Activated T-cell treated with anti-CD3 and anti-CD28 coated beads, Interleukin-2, amount 50 U/mL, for 4 hours (primary cell): Measurements from ENCODE around the gene CHMP2B. TPM values are rescaled to one million over a fixed set of nuclear protein-coding genes. Genes with fewer than 3 reads are reported as not detected.

ENCODE experiments used
- total RNA-seq, 3 donors: library from RNA; stranded (reverse); gene quantifications; one replicate each; pipeline ENCODE4 v1.2.1, GENCODE V29; 2021

Gene CHMP2B
- total RNA-seq, 3 donors from 2014 or later: 32.4 to 40.0 (median 38.1) TPM

Other genes starting within 250 kb of the CHMP2B start
- under 1 TPM in 2 of 3 donors, not detected in 1; 0.05 to 0.14 TPM for gene VGLL3, start 236.2 kb upstream of the CHMP2B start, total RNA-seq
- gene POU1F1, start 49.3 kb downstream of the CHMP2B start, total RNA-seq: not detected